CD8-positive, alpha-beta memory T cell (primary cell): ENCODE data around the gene MBOAT7. TPM values are rescaled to one million over a fixed set of nuclear protein-coding genes. Genes with fewer than 3 reads are reported as not detected.
"Not testable (repeated sequence)": the region's sequence is repeated elsewhere in the genome, so short reads cannot be mapped to it uniquely, and the experiment has no call there.

Experiments used
- CTCF ChIA-PET: fragments of 350-600 bp; sonication (Branson Sonifier 250); formaldehyde crosslinking; loops from one replicate; lab custom pipeline; 2021; ENCODE audit warnings: antibody characterized with exemption; lab: Charles Lee
- POLR2A ChIA-PET: fragments of 350-600 bp; sonication (Branson Sonifier 250); formaldehyde crosslinking; loops from one replicate; lab custom pipeline; 2021; ENCODE audit warnings: antibody characterized with exemption; lab: Charles Lee
- DNase-seq, 5 donors: peaks; one replicate each; pipeline versions ENCODE4 v3.0.0 to v3.0.0-alpha.2; 2020 to 2022; ENCODE audit warnings: mixed read lengths in 1 of 5
- H3K27ac ChIP-seq: one replicate; pipeline ENCODE4 v1.7.0; 2013; ENCODE audit warnings: low read depth, mild to moderate bottlenecking, low read length, moderate library complexity
- H3K27me3 ChIP-seq: 2 replicates; pipeline ENCODE4 v1.7.0; 2013; ENCODE audit warnings: low read length, mild to moderate bottlenecking; ENCODE audit not compliant: insufficient read depth, poor library complexity, severe bottlenecking
- H3K36me3 ChIP-seq: 2 replicates; pipeline ENCODE4 v1.7.0; 2013; ENCODE audit warnings: mild to moderate bottlenecking, low read length, moderate library complexity; ENCODE audit not compliant: insufficient read depth
- H3K4me1 ChIP-seq: 2 replicates; pipeline ENCODE4 v1.7.0; 2013; ENCODE audit warnings: mild to moderate bottlenecking, low read length, moderate library complexity; ENCODE audit not compliant: insufficient read depth
- H3K4me3 ChIP-seq: 2 replicates; pipeline ENCODE4 v1.7.0; 2013; ENCODE audit warnings: mild to moderate bottlenecking, low read length
- H3K9me3 ChIP-seq: 2 replicates; pipeline ENCODE4 v1.7.0; 2013; ENCODE audit warnings: mild to moderate bottlenecking, low read length
- H3K27ac Mint-ChIP-seq, 8 donors: one replicate each; pipeline ENCODE4 v1.8.0; 2020 to 2021; ENCODE audit warnings: mixed read lengths in 8 of 8, mild to moderate bottlenecking in 6 of 8, inconsistent platforms in 3 of 8, moderate library complexity in 3 of 8
- H3K27me3 Mint-ChIP-seq, 2 donors: one replicate each; pipeline ENCODE4 v1.8.0; 2020 to 2021; ENCODE audit warnings: mixed read lengths in 2 of 2, mild to moderate bottlenecking in 1 of 2, moderate library complexity in 1 of 2
- H3K36me3 Mint-ChIP-seq, 3 donors: one replicate each; pipeline ENCODE4 v1.8.0; 2020 to 2021; ENCODE audit warnings: mixed read lengths in 3 of 3, inconsistent platforms in 1 of 3, mild to moderate bottlenecking in 1 of 3
- H3K4me1 Mint-ChIP-seq, 3 donors: one replicate each; pipeline ENCODE4 v1.8.0; 2020 to 2021; ENCODE audit warnings: mixed read lengths in 3 of 3, inconsistent platforms in 1 of 3, mild to moderate bottlenecking in 1 of 3
- H3K4me3 Mint-ChIP-seq, 7 donors: one replicate each; pipeline ENCODE4 v1.8.0; 2020 to 2021; ENCODE audit warnings: mixed read lengths in 7 of 7, mild to moderate bottlenecking in 6 of 7, moderate library complexity in 4 of 7, inconsistent platforms in 2 of 7
- H3K9me3 Mint-ChIP-seq, 5 donors: one replicate each; pipeline ENCODE4 v1.8.0; 2020 to 2022; ENCODE audit warnings: mixed read lengths in 5 of 5, mild to moderate bottlenecking in 3 of 5, moderate library complexity in 2 of 5, inconsistent platforms in 1 of 5
- polyA plus RNA-seq: library from polyadenylated mRNA; unstranded; fragments of 300-500 nt; fragmentation: Illumina TruSeq; gene quantifications from one replicate; pipeline ENCODE4 v1.2.3, GENCODE V29; 2021
- total RNA-seq, 2 experiments: library from RNA; stranded (reverse); gene quantifications; one replicate each; pipeline ENCODE4 v1.2.3, GENCODE V29; 2021

MBOAT7 gene
- total and polyA plus RNA-seq, 3 experiments from 2014 or later = 21.9 to 114 (median 98.7) TPM

GRCh38 chr19:54216869-54217268, 27.5 kb upstream of the MBOAT7 start:
- H3K27ac ChIP-seq = no peak overlapping the region
- H3K36me3 ChIP-seq = no peaks in the 10 kb centered on the region
- no peaks in the 10 kb centered on the region for H3K27me3 Mint-ChIP-seq
- H3K4me3 Mint-ChIP-seq = no peak overlapping the region
- H3K4me1 Mint-ChIP-seq = no peaks in the 10 kb centered on the region
- H3K9me3 ChIP-seq = no peaks in the 10 kb centered on the region
- no peak overlapping the region for H3K4me3 ChIP-seq
- no peaks in the 10 kb centered on the region for H3K9me3 Mint-ChIP-seq
- no peaks in the 10 kb centered on the region for H3K4me1 ChIP-seq
- H3K27me3 ChIP-seq = no peaks in the 10 kb centered on the region
- no peak for DNase-seq
- H3K27ac Mint-ChIP-seq = peak overlapping the region in 2 of 8 donors; percentile 12 to 89
- ChIA-PET POLR2A (no interaction called here), CTCF (no interaction called here)
- H3K36me3 Mint-ChIP-seq = peaks cover 0 to 2% (median 0%) of the 10 kb centered on the region in 3 donors

- H3K27me3 ChIP-seq, H3K36me3 Mint-ChIP-seq, H3K9me3 Mint-ChIP-seq, DNase-seq, CTCF ChIA-PET, H3K27me3 Mint-ChIP-seq, H3K4me3 ChIP-seq, H3K27ac ChIP-seq, H3K36me3 ChIP-seq, H3K4me3 Mint-ChIP-seq, POLR2A ChIA-PET, H3K9me3 ChIP-seq, H3K27ac Mint-ChIP-seq: not testable (repeated sequence)
- H3K4me1 ChIP-seq = peaks cover 17% of the 10 kb centered on the region
- peaks cover 17% of the 10 kb centered on the region in 3 donors for H3K4me1 Mint-ChIP-seq
Observed at GRCh38 chr19:54214734-54215133, 25.4 kb upstream of the MBOAT7 start.

GRCh38 chr19:54214217-54214616, 24.8 kb upstream of the MBOAT7 start:
- peaks cover 22% of the 10 kb centered on the region for H3K4me1 ChIP-seq
- H3K27ac Mint-ChIP-seq = peak overlapping the region in 1 of 8 donors; percentile 46
- H3K4me3 ChIP-seq, H3K4me3 Mint-ChIP-seq, H3K9me3 Mint-ChIP-seq, H3K27me3 Mint-ChIP-seq, H3K9me3 ChIP-seq, CTCF ChIA-PET, H3K27me3 ChIP-seq, H3K27ac ChIP-seq, H3K36me3 Mint-ChIP-seq, POLR2A ChIA-PET, H3K36me3 ChIP-seq, DNase-seq: not testable (repeated sequence)
- peaks cover 22 to 23% (median 22%) of the 10 kb centered on the region in 3 donors for H3K4me1 Mint-ChIP-seq

GRCh38 chr19:54211235-54211634, 21.9 kb upstream of the MBOAT7 start:
- Mint-ChIP-seq H3K36me3 (peaks cover 0 to 28% (median 6%) of the 10 kb centered on the region in 3 donors), H3K4me1 (peaks cover 37 to 52% (median 49%) of the 10 kb centered on the region in 3 donors), H3K4me3 (peak overlapping the region; percentile 2 to 72 (median 29)), H3K9me3 (no peaks in the 10 kb centered on the region), H3K27ac (peak overlapping the region; percentile 78 to 99 (median 96)), H3K27me3 (no peaks in the 10 kb centered on the region)
- DNase-seq = no peak
- POLR2A ChIA-PET = interaction anchor here (0.8 to 1.2 kb wide), 4 partner anchors 21 to 96 kb away, joined by 3 to 5 read pairs (median 4); partner anchors contain the start of genes LENG1, MBOAT7, PRPF31 and TFPT
- CTCF ChIA-PET = interaction anchor here (1.2 to 1.7 kb wide), 5 partner anchors 8 to 55 kb away, joined by 3 to 6 read pairs (median 3); partner anchors contain the start of genes MBOAT7 and TSEN34
- Histone ChIP-seq H3K27ac (peak overlapping the region; percentile 57), H3K27me3 (no peaks in the 10 kb centered on the region), H3K4me3 (no peak overlapping the region), H3K9me3 (no peaks in the 10 kb centered on the region), H3K4me1 (peaks cover 50% of the 10 kb centered on the region), H3K36me3 (peaks cover 21% of the 10 kb centered on the region)

GRCh38 chr19:54209811-54210494, 20.6 kb upstream of the MBOAT7 start:
- peaks cover 62% of the 10 kb centered on the region for H3K4me1 ChIP-seq
- peak in 2 of 5 donors; percentile 21 to 67 for DNase-seq
- peaks cover 29% of the 10 kb centered on the region for H3K36me3 ChIP-seq
- peak overlapping the region; percentile 78 to 99 (median 96) for H3K27ac Mint-ChIP-seq
- no peaks in the 10 kb centered on the region for H3K9me3 Mint-ChIP-seq
- H3K27ac ChIP-seq = peak overlapping the region; percentile 57
- no peaks in the 10 kb centered on the region for H3K27me3 ChIP-seq
- peaks cover 43 to 65% (median 52%) of the 10 kb centered on the region in 3 donors for H3K4me1 Mint-ChIP-seq
- ChIA-PET POLR2A (interaction anchor here (1.1 to 1.2 kb wide), 2 partner anchors 21 to 51 kb away, joined by 4 to 5 read pairs; partner anchors contain the start of genes LENG1 and MBOAT7), CTCF (interaction anchor here (1.2 kb wide), 1 partner anchor 21 kb away, joined by 3 read pairs; the partner anchor contains the start of gene MBOAT7)
- H3K9me3 ChIP-seq = no peaks in the 10 kb centered on the region
- H3K4me3 ChIP-seq = peak overlapping the region; percentile 0
- H3K4me3 Mint-ChIP-seq = peak overlapping the region; percentile 35 to 87 (median 72)
- no peaks in the 10 kb centered on the region for H3K27me3 Mint-ChIP-seq
- H3K36me3 Mint-ChIP-seq = peaks cover 0 to 41% (median 6%) of the 10 kb centered on the region in 3 donors

- no peak for DNase-seq
- H3K36me3 Mint-ChIP-seq = peaks cover 0 to 48% (median 6%) of the 10 kb centered on the region in 3 donors
- H3K27ac Mint-ChIP-seq = peak overlapping the region; percentile 43 to 99 (median 96)
- ChIA-PET POLR2A (interaction anchor here (1.1 kb wide), 2 partner anchors 20 to 72 kb away, joined by 3 to 4 read pairs; partner anchors contain the start of genes CNOT3 and MBOAT7), CTCF (interaction anchor here (1.2 kb wide), 1 partner anchor 20 kb away, joined by 3 read pairs; the partner anchor contains the start of gene MBOAT7)
- peak overlapping the region in 3 of 7 donors; percentile 38 to 74 (median 56) for H3K4me3 Mint-ChIP-seq
- peaks cover 36% of the 10 kb centered on the region for H3K36me3 ChIP-seq
- H3K27me3 Mint-ChIP-seq = no peaks in the 10 kb centered on the region
- peaks cover 70% of the 10 kb centered on the region for H3K4me1 ChIP-seq
- H3K9me3 Mint-ChIP-seq = no peaks in the 10 kb centered on the region
- H3K27me3 ChIP-seq = no peaks in the 10 kb centered on the region
- H3K4me3 ChIP-seq = peak overlapping the region; percentile 0
- no peaks in the 10 kb centered on the region for H3K9me3 ChIP-seq
- H3K27ac ChIP-seq = peak overlapping the region; percentile 57
- peaks cover 50 to 72% (median 59%) of the 10 kb centered on the region in 3 donors for H3K4me1 Mint-ChIP-seq
Observed at GRCh38 chr19:54209058-54209810, 19.9 kb upstream of the MBOAT7 start.

- Histone ChIP-seq H3K4me3 (no peak overlapping the region), H3K27ac (peak overlapping the region; percentile 57), H3K36me3 (peaks cover 39% of the 10 kb centered on the region), H3K27me3 (no peaks in the 10 kb centered on the region), H3K9me3 (no peaks in the 10 kb centered on the region), H3K4me1 (peaks cover 75% of the 10 kb centered on the region)
- H3K36me3 Mint-ChIP-seq = peaks cover 0 to 52% (median 6%) of the 10 kb centered on the region in 3 donors
- H3K27ac Mint-ChIP-seq = peak overlapping the region in 6 of 8 donors; percentile 65 to 94 (median 69)
- ChIA-PET POLR2A (interaction anchor here (1.1 kb wide), 2 partner anchors 19 to 72 kb away, joined by 3 to 4 read pairs; partner anchors contain the start of genes CNOT3 and MBOAT7), CTCF (no interaction called here)
- H3K4me3 Mint-ChIP-seq = peak overlapping the region in 4 of 7 donors; percentile 13 to 63 (median 42)
- peaks cover 54 to 78% (median 65%) of the 10 kb centered on the region in 3 donors for H3K4me1 Mint-ChIP-seq
- no peaks in the 10 kb centered on the region for H3K27me3 Mint-ChIP-seq
- no peak for DNase-seq
- H3K9me3 Mint-ChIP-seq = no peaks in the 10 kb centered on the region
Observed at GRCh38 chr19:54208784-54209057, 19.3 kb upstream of the MBOAT7 start.
